ENCODE measurements around the gene MB.

GRCh38 chr22:35560824-35561223 is 56.3 kb downstream of the MB start:
- no peak for TF ChIP-seq TAF1 (IDR thresholded peaks at IDR 0.05; ENCODE audit: low read depth, low read length)
- no peak for TF ChIP-seq POLR2AphosphoS5 (IDR thresholded peaks at IDR 0.05; ENCODE audit: low read depth, low read length)
- TF ChIP-seq POLR2A (IDR thresholded peaks at IDR 0.05; ENCODE audit: low read depth, low read length) = no peak
- TF ChIP-seq SPI1 (IDR thresholded peaks at IDR 0.05; ENCODE audit: low read depth, low read length) = no peak

Data from GM12891 (cell line).